Cerebellar nuclear complex (tissue), 1 donor: ENCODE data around the gene UMOD.

ENCODE experiments used
- DNase-seq, 2 experiments: peaks; one replicate each; lab custom pipeline; 2025; lab: John Stamatoyannopoulos, UW

The UMOD gene

DNA sequence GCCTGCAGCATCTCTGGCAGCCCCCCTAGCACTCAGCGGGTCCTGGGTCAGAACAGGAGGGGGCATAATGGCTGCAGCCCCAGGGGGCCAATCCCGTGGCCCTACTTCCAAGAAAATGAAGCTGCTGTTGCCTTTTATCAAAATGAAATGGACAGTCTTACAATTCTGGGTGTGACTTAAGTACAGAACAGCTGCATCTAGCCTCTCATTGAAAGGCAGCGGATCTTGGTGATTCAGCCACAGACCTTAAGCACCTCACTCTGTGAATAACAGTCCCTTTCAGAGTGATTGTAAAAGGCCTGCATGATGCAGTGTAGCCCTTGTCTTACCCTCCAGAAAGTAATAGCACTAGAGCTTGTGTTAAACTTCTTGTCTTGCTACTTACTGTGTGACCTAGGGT is 11.5 kb upstream of the UMOD start:
- no peak for DNase-seq

DNA sequence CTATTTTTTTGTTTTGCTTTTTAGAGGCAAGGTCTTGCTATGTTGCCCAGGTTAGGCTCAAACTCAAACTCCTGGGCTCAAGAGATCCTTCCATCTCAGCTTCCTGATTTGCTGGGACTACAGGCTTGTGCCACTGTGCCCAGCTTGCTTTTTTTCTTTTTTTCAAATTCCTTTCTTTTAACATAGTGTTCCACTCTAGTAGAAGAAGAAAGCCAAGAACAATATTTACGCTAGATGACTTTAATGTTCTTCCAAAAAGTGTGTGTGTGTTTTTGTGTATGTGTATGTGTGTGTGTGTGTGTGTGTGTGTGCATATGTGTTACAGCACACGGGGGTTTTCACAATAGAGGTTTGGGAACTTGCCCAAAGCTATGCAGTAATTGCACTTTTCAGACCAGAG is 10.7 kb upstream of the UMOD start:
- DNase-seq, result no peak

- DNase-seq, result no peak
These were observed 7.5 kb upstream of the UMOD start for GRCh38 chr16:20359997-20360396.

GRCh38 chr16:20355114-20355782 is 2.7 kb upstream of the UMOD start:
- DNase-seq, result no peak

- DNase-seq, result no peak
These were observed 864 bp upstream of the UMOD start for GRCh38 chr16:20353379-20353778.

- no peak for DNase-seq
These were observed 2.9 kb downstream of the UMOD start for GRCh38 chr16:20349615-20350014.

DNA sequence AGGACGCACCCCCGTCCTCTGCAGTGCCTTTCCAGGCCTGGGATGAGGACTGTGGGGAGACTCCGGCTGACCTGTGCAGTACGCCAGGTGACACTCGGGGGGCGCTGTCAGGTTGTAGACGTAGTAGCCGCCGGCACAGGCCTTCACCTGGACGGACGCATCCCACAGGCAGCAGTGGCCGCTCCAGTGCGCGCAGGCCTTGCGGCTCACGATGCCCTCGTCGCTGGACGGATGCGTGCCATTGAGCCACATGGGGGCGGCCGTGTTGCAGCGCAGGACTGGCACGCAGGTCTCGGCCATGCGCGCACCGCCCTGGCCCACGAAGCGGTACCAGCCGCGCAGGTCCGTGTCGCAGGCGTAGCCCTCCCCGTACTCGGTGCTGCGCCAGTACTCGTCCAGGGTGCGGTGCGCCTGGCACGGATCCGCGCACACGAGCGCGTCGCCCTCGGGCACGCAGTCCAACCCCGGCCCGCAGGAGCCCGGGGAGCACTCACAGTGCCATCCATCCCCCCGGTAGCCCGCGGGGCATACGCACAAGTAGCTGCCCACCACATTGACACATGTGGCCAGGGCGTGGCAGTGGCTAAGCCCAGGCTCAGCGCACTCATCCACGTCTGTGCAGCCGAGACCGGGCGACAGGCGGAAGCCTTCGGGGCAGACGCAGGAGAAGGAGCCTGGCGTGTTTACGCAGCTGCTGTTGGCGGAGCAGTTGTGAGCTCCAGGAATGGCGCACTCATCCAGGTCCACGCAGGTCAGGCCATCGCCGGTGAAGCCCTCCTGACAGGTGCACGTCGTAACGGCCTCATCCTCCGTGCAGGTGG is 3.9 kb downstream of the UMOD start:
- DNase-seq, result no peak

DNA sequence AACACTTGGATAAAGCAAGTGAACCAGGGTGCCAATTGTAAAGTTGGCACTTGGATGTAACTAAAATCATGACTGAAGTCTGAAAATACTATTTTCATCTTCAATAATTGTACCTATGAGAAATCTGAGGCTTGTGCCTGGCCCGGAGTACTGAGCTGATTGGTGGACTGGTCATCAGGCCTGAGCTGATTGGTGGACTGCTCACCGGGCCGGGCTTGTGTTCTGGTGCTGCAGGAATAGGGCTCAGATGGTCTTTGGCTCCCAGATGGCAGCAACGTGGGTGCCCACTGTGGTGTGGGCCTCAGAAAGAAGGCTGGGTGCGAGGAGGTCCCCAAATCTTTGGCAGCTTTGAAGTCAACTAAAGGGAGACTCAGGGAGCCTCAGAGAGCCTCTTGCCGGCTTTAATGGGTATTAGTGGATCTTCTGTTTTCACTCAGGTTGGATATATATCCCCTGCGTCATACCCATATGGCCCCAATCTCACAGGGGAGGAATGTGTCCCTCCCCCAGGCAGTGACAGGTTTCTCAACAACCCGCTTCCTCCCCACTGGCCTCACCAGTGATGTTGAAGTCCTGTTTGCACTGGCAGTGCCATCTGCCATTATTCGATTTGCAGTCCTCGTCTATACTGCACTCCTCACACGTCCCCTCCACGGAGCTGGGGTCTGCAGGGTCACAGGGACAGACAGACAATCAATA is 4.7 kb downstream of the UMOD start:
- no peak for DNase-seq

- no peak for DNase-seq
These were observed 7.9 kb downstream of the UMOD start for GRCh38 chr16:20344611-20345010.

- no peak for DNase-seq
These were observed 12.8 kb downstream of the UMOD start for GRCh38 chr16:20339744-20340143.

GRCh38 chr16:20336955-20337354 is 15.6 kb downstream of the UMOD start:
- DNase-seq, result no peak

- DNase-seq, result no peak
These were observed 18.1 kb downstream of the UMOD start for GRCh38 chr16:20334396-20334795.

DNA sequence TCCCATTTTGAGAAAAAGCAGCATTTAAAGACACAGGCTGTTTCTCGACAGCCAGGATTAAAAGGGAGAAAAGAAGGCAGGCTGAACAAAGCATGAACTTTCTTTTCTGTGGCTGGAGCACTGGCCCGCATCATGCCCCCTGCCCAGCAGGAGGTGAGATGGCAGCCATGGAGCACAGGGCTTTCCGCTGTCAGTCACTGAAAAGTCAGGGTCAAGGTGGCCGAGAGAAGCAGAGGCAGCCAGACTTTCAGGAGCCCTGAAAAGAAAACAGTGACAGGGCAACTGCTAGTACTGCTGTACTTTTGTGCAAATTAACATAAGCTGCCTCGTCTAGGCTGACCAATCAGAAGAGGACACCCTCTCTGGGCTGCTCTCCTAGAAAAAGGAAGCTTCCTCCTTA is 19.4 kb downstream of the UMOD start:
- DNase-seq, result no peak

DNA sequence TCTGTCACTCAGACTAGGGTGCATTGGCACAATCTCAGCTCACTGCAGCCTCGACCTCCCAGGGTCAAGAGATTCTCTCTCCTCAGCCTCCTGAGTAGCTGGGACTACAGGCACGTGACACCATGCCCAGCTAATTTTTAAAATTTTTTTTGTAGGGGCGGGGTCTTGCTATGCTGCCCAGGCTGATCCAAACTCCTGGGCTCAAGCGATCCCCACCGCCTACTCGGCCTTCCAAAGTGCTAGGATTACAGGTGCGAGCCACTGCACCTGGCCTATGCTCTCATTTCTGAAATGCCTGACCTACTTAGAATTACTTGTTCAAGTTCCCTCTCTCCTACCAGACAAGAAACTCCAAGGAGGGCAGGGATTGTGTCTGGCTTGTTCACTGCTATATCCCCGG is 20.1 kb downstream of the UMOD start:
- DNase-seq, result no peak

DNA sequence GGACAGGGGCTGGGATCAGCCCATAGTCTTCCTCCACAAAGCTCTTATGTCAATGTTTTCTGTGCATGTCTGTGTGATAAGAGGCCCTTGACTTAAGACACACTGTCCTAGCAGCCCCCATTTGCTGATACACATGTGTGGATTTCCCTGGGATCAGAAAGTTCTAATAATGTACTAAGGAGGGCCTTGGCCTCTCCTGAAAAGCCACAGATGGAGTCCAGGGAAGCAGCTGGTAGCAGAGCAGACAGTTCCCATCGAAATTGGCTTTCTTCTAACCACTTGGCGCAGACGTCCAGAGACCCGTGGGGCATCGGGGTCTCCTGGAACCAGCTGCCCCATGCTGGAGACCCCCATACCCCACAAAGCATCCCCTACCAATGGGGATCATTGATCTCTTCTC is 20.9 kb downstream of the UMOD start:
- no peak for DNase-seq

- DNase-seq, result no peak
These were observed 22.9 kb downstream of the UMOD start for GRCh38 chr16:20329392-20330138.

DNA sequence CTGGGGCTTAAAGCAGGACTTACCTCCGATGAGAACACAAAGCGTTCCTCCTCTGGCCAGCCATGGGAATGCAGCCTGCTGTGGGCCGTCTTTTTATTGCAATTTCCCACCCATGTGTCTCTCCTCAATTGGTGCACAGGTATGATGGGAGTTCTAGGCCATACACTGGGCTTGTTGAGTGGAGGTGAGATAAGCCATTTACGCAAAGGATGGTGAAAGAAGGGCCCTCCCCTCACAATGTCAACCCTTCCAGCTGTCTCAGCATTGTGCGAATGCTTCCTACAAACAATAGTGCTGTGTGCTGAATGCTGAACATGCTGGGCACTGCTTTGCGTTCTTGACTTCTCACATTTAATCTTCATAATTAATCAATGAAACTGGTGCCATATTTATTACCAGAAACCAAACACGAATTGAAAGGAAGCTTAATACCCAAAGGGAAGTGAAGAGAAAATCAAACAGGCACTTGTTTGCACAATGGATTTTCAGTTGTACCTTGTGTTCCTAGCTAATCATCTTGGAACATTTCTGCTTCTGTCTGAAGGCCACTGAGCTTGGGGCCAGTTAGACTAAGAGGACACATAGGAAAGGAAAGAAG is 25.0 kb downstream of the UMOD start, which contains the start of gene GP2:
Gene GP2, minus strand, starts transcription at position 70 of the 598 bp plus-strand sequence. CDS start 1,082 bp downstream, outside the sequence.
- DNase-seq, result no peak

DNA sequence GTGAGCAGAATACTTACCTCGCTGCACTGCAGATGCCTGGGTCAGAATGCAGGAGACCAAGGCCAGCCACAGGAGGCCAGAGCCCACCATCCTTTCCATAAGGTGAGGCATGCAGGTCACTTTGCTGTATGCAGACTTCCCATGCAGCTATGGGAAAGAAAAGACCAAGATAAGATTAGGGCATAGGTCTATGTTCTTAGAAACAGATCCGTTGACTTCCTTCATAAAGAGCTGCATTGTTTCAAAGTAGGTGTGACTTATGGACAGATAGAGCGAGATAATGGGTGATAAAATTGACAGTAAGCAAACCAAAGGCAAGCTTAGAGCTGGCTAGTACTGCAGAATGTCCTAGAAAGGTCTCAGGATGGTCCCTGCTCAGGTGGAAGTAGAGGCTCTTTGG is 26.2 kb downstream of the UMOD start:
- DNase-seq, result no peak

- no peak for DNase-seq
These were observed 27.5 kb downstream of the UMOD start for GRCh38 chr16:20325005-20325404.

- DNase-seq, result no peak
These were observed 28.9 kb downstream of the UMOD start for GRCh38 chr16:20323591-20324117.

GRCh38 chr16:20322696-20323095 is 29.8 kb downstream of the UMOD start:
- DNase-seq, result no peak
